ENCODE measurements around the gene FOXO3.

Gene FOXO3

DNA sequence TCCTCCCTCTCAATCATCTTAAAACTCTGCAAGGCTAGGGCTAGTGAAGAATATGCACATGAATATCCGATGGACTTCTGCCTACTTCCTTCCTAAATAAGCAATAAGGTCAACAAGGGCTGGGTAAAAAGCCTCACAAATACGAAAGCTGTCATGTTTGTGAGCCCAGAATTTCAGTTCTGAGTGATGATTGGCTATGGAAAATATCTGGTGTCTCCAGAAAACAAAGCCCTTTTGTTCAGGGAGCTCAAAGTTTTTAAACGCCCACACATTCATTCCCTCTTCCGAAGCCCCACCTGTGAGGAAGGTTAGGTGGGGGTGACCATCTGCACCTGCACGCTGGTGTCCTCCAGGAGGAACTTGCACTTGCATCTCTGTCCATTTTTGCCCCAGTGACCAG is 160.6 kb downstream of the FOXO3 start:
- DNase-seq (ENCODE audit: low read depth): no peak
- no peak overlapping the region for H3K4me3 ChIP-seq (ENCODE audit: low read depth, low read length)
- TF ChIP-seq, protein P1, sequence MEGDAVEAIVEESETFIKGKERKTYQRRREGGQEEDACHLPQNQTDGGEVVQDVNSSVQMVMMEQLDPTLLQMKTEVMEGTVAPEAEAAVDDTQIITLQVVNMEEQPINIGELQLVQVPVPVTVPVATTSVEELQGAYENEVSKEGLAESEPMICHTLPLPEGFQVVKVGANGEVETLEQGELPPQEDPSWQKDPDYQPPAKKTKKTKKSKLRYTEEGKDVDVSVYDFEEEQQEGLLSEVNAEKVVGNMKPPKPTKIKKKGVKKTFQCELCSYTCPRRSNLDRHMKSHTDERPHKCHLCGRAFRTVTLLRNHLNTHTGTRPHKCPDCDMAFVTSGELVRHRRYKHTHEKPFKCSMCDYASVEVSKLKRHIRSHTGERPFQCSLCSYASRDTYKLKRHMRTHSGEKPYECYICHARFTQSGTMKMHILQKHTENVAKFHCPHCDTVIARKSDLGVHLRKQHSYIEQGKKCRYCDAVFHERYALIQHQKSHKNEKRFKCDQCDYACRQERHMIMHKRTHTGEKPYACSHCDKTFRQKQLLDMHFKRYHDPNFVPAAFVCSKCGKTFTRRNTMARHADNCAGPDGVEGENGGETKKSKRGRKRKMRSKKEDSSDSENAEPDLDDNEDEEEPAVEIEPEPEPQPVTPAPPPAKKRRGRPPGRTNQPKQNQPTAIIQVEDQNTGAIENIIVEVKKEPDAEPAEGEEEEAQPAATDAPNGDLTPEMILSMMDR (conservative IDR thresholded peaks at IDR 0.05; ENCODE audit: low read depth, low read length): no peak

- no peak overlapping the region for H3K4me3 ChIP-seq (ENCODE audit: low read depth, low read length)
- no peak for DNase-seq (ENCODE audit: low read depth)
- TF ChIP-seq, protein P1 (conservative IDR thresholded peaks at IDR 0.05; ENCODE audit: low read depth, low read length): no peak
Observed at GRCh38 chr6:108723594-108723993, 162.9 kb downstream of the FOXO3 start.

GRCh38 chr6:108726726-108727339 is 166.1 kb downstream of the FOXO3 start:
- TF ChIP-seq, protein P1 (conservative IDR thresholded peaks at IDR 0.05; ENCODE audit: low read depth, low read length): no peak
- H3K4me3 ChIP-seq (ENCODE audit: low read depth, low read length): no peak overlapping the region
- DNase-seq (ENCODE audit: low read depth): no peak

DNA sequence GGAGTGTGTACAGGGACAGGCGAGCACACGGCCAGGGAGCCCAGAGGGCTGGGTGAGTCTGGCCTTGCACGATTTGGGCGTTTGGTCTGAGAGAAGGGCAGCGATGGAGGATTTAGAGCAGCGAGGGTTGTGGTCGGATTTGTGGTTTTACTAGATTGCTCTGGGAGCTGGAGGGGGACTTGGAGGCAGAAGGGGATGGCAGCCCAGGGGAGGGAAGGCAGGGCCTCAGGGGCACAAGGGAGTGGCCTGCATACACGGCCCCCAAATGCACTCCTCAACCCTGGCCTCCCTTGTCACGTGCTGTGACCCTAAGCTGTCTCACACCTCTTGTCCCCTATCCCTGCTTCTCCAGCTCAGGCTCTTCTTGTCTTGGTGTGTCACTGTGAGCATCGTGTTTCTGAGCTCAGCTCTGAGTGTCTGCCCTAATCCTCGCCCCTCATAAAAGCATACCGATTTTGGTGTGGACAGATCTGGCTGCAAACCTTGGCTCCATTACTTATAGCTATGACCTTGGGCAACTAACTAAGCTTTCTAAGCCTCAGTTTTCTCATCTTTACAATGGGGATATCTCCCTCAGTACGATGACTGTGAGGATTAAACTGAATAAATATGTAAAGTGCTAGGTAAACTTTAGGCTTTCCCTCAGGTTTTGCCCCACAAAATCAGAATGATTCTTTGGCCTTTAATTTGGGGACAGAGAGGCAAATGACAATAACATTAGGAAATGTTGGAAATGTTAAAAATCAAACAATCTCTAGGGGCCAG is 167.4 kb downstream of the FOXO3 start:
- no peak for DNase-seq (ENCODE audit: low read depth)
- TF ChIP-seq, protein P1 (conservative IDR thresholded peaks at IDR 0.05; ENCODE audit: low read depth, low read length): no peak
- no peak overlapping the region for H3K4me3 ChIP-seq (ENCODE audit: low read depth, low read length)

DNA sequence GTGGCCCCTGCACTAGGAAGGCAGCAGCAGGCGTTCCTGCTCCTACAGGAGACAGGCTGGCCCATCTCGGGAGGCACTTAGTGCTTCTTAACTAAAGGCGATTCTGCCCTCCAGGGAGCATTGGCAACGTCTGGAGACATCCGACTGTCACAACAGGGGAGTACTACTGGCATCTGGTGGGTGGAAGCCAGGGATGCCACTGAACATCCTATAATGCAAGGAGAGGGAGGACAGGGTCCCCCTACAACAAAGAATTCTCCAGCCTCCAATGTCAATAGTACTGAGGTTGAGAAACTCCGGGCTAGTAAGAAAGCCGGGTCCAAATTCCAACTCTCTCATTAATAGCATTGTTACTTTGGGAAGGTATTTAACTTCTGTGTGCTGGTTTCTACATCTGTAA is 168.1 kb downstream of the FOXO3 start:
- TF ChIP-seq, protein P1 (conservative IDR thresholded peaks at IDR 0.05; ENCODE audit: low read depth, low read length): no peak
- no peak overlapping the region for H3K4me3 ChIP-seq (ENCODE audit: low read depth, low read length)
- no peak for DNase-seq (ENCODE audit: low read depth)

DNA sequence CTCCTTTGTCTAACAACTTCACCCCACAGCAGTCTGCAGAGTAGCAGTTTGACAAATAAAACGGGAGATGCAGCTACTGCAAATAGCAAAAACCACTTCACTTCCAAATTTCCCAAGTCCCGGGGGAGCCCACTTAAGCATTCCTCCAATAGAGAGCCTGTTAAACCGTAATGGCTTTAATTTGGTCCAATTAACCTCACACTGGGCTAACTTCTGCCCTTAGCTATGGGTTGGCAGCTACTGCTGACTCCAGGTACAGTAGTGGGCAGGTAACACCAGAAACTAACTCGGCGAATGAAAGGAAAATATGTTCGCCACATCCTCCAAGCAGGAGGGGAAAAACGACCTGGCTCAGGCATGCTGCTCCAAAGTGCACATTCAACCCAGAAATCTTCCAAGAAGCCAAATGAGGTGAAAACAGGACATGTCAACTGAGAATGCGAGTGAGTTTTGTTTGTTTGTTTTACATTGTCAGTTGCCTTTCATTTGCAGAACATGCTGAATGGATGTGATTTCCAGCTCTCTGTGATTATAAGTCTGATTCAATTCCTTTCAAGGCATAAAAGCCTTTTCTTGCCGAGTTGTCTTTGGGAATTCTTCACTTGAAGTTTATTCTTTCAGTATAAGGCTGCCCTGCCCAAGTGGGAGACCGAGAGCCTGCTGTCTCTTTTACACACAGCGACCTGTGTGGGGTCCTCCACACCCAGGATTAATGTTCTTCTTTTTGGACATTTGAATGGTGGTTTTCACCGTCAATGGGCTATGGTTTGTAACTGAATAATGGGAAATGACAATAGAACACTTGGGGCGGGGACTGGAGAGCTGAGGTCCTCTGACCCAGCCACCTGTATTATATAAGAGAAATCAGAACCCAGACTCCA is 170.2 kb downstream of the FOXO3 start:
- TF ChIP-seq, protein P1 (conservative IDR thresholded peaks at IDR 0.05; ENCODE audit: low read depth, low read length): no peak
- peak overlapping the region; percentile 6 for H3K4me3 ChIP-seq (ENCODE audit: low read depth, low read length)
- DNase-seq (ENCODE audit: low read depth): no peak

All from choroid plexus epithelial cell (primary cell).